IgD-negative memory B cell (primary cell): ENCODE data around the gene FER1L5. TPM values are rescaled to one million over a fixed set of nuclear protein-coding genes. Genes with fewer than 3 reads are reported as not detected.

ENCODE experiments used
- H3K27ac Mint-ChIP-seq, 3 donors: one replicate each; pipeline ENCODE4 v1.8.0; 2020 to 2022; ENCODE audit warnings: mild to moderate bottlenecking in 3 of 3, mixed read lengths in 3 of 3, moderate library complexity in 1 of 3
- H3K27me3 Mint-ChIP-seq: one replicate; pipeline ENCODE4 v1.8.0; 2021; ENCODE audit warnings: mixed read lengths
- H3K36me3 Mint-ChIP-seq: one replicate; pipeline ENCODE4 v1.8.0; 2020; ENCODE audit warnings: mild to moderate bottlenecking, mixed read lengths
- H3K4me1 Mint-ChIP-seq, 3 donors: one replicate each; pipeline ENCODE4 v1.8.0; 2020 to 2022; ENCODE audit warnings: mixed read lengths in 3 of 3, mild to moderate bottlenecking in 1 of 3
- H3K4me3 Mint-ChIP-seq, 4 donors: one replicate each; pipeline ENCODE4 v1.8.0; 2020 to 2022; ENCODE audit warnings: mild to moderate bottlenecking in 4 of 4, mixed read lengths in 4 of 4, moderate library complexity in 3 of 4
- H3K9me3 Mint-ChIP-seq, 3 donors: one replicate each; pipeline ENCODE4 v1.8.0; 2020 to 2021; ENCODE audit warnings: mixed read lengths in 3 of 3, mild to moderate bottlenecking in 1 of 3
- polyA plus RNA-seq: library from polyadenylated mRNA; unstranded; fragments of 300-500 nt; fragmentation: Illumina TruSeq; gene quantifications from one replicate; pipeline ENCODE4 v1.2.3, GENCODE V29; 2021

Gene FER1L5
- polyA plus RNA-seq, 1 donor from 2014 or later, result not detected

- Mint-ChIP-seq H3K27me3 (peaks cover 6% of the 10 kb centered on the region), H3K4me1 (no peaks in the 10 kb centered on the region), H3K4me3 (no peak overlapping the region), H3K36me3 (no peaks in the 10 kb centered on the region), H3K27ac (no peak overlapping the region), H3K9me3 (no peaks in the 10 kb centered on the region)
These were observed 40.7 kb downstream of the FER1L5 start for GRCh38 chr2:96683307-96683706.

GRCh38 chr2:96683972-96684820, 41.6 kb downstream of the FER1L5 start:
- Mint-ChIP-seq H3K4me1 (no peaks in the 10 kb centered on the region), H3K27me3 (peaks cover 6% of the 10 kb centered on the region), H3K4me3 (no peak overlapping the region), H3K9me3 (no peaks in the 10 kb centered on the region), H3K36me3 (no peaks in the 10 kb centered on the region), H3K27ac (peak overlapping the region in 1 of 3 donors; percentile 59)

GRCh38 chr2:96684883-96685576, 42.5 kb downstream of the FER1L5 start:
- H3K27me3 Mint-ChIP-seq, result peaks cover 6% of the 10 kb centered on the region
- H3K27ac Mint-ChIP-seq, result peak overlapping the region in 1 of 3 donors; percentile 67
- no peaks in the 10 kb centered on the region for H3K36me3 Mint-ChIP-seq
- no peak overlapping the region for H3K4me3 Mint-ChIP-seq
- H3K4me1 Mint-ChIP-seq, result no peaks in the 10 kb centered on the region
- H3K9me3 Mint-ChIP-seq, result no peaks in the 10 kb centered on the region

DNA sequence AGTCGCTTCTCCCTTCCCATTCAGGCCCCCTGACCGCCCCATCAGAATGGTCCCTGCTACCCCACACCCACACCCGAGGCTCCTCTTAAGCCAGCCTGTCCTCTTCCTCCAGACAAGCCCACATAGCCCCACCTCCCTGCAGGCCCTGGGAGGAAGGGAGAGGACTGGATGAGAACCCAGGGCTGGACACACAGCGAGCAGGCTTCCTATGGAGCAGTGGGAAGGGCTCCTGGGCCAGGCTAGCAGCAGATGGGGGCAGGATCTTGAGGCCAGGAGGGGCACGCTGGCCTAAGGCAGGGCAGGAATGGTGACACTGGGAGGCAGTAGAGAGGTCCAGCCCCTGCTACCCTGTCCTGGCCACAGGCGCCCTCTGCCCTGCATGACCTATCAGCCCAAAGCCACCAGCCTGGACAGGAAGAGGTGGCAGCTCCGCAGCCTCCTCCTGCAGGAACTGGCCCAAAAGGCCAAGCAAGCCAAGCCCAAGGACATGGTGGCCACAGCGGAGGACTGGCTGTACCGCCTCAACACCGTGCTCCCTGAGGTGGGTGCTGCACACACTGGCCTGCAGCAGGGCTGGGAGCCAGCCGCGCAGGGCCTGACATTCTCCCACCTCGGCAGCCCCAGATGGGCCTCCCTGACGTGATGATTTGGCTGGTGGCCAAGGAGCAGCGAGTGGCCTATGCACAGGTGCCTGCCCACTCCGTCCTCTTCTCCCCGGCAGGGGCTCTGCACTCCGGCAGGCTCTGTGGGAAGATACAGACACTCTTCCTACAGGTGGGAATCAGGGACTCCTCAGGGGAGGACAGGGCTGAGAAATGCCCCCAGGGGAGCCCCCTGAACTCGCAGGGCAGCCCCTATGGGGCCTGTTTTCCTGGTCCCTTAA, 43.3 kb downstream of the FER1L5 start:
- no peak overlapping the region for H3K4me3 Mint-ChIP-seq
- peak overlapping the region in 1 of 3 donors; percentile 67 for H3K27ac Mint-ChIP-seq
- no peaks in the 10 kb centered on the region for H3K9me3 Mint-ChIP-seq
- no peaks in the 10 kb centered on the region for H3K4me1 Mint-ChIP-seq
- H3K36me3 Mint-ChIP-seq, result no peaks in the 10 kb centered on the region
- peaks cover 6% of the 10 kb centered on the region for H3K27me3 Mint-ChIP-seq

DNA sequence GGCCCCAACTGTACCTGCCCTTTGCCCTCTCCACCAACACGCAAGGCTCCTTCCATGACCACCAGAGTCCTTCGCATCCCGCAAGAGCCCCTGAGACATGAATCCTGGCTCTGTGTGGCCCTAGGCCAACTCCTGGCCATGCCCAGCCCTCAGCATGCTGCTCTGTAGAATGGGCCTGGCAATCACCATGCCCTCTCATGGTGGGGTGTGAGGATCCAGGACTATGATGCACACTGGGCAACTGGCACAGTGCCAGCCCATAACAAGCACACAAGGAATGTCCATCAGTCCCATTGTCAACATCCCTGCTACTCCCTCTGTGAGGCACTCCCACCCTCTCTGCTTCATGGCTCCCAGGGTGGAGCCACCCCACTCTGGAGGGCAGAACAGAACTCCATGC, 44.7 kb downstream of the FER1L5 start:
- H3K27me3 Mint-ChIP-seq, result peaks cover 6% of the 10 kb centered on the region
- H3K9me3 Mint-ChIP-seq, result no peaks in the 10 kb centered on the region
- no peak overlapping the region for H3K4me3 Mint-ChIP-seq
- no peaks in the 10 kb centered on the region for H3K4me1 Mint-ChIP-seq
- H3K36me3 Mint-ChIP-seq, result no peaks in the 10 kb centered on the region
- no peak overlapping the region for H3K27ac Mint-ChIP-seq

GRCh38 chr2:96687711-96688640, 45.4 kb downstream of the FER1L5 start:
- peak overlapping the region in 1 of 3 donors; percentile 74 for H3K27ac Mint-ChIP-seq
- no peak overlapping the region for H3K4me3 Mint-ChIP-seq
- H3K9me3 Mint-ChIP-seq, result no peaks in the 10 kb centered on the region
- no peaks in the 10 kb centered on the region for H3K4me1 Mint-ChIP-seq
- no peaks in the 10 kb centered on the region for H3K36me3 Mint-ChIP-seq
- peaks cover 4% of the 10 kb centered on the region for H3K27me3 Mint-ChIP-seq

- H3K27me3 Mint-ChIP-seq, result peaks cover 4% of the 10 kb centered on the region
- H3K36me3 Mint-ChIP-seq, result no peaks in the 10 kb centered on the region
- no peak overlapping the region for H3K4me3 Mint-ChIP-seq
- H3K9me3 Mint-ChIP-seq, result no peaks in the 10 kb centered on the region
- peak overlapping the region in 1 of 3 donors; percentile 74 for H3K27ac Mint-ChIP-seq
- no peaks in the 10 kb centered on the region for H3K4me1 Mint-ChIP-seq
These were observed 46.3 kb downstream of the FER1L5 start for GRCh38 chr2:96688649-96689430.

GRCh38 chr2:96689431-96689991, 46.9 kb downstream of the FER1L5 start:
- peaks cover 2% of the 10 kb centered on the region for H3K27me3 Mint-ChIP-seq

DNA sequence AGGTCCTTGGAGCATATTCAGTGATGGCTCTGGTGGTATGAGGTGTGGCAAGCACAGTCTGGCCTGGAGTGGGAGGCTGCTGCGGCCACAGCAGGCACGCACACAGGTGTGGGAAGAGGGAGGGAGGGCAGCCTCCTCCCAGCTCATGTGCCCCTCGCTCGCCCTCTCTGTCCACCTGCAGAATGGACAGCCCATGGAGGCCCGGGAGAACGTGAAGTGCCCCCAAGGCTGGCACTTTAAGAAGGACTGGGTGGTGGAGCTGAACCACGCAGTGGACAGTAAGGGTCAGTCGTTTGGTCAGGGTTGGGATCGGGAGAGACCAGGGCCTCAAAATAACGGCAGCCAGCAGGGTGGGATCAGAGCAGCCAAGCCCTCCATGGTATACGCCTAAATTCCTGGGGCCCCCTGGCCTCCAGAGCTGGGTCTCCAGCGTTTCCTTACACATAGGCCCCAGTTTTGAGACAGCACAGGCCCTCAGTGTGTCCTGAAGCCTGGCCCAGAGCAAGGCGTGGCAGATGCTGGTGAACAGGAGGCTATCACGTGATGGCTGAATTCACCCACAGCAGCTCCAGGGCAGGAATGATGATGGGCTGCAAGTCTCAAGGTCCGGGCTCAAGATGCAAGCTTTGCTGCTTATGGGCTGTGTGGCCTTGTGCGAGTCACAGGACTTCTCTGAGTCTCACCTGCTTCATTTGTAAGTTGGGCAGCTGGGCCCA, 47.9 kb downstream of the FER1L5 start:
- H3K36me3 Mint-ChIP-seq, result no peaks in the 10 kb centered on the region
- no peak overlapping the region for H3K27ac Mint-ChIP-seq
- H3K4me3 Mint-ChIP-seq, result no peak overlapping the region
- peaks cover 2% of the 10 kb centered on the region for H3K27me3 Mint-ChIP-seq
- no peaks in the 10 kb centered on the region for H3K9me3 Mint-ChIP-seq
- no peaks in the 10 kb centered on the region for H3K4me1 Mint-ChIP-seq

More at GRCh38 chr2:96689431-96689991, 46.9 kb downstream of the FER1L5 start:
- Mint-ChIP-seq H3K4me1 (no peaks in the 10 kb centered on the region), H3K27ac (no peak overlapping the region), H3K9me3 (no peaks in the 10 kb centered on the region), H3K36me3 (no peaks in the 10 kb centered on the region), H3K4me3 (no peak overlapping the region)

GRCh38 chr2:96691022-96691612, 48.6 kb downstream of the FER1L5 start:
- Mint-ChIP-seq H3K4me1 (peaks cover 0 to 2% (median 0%) of the 10 kb centered on the region in 3 donors), H3K36me3 (no peaks in the 10 kb centered on the region), H3K27me3 (peaks cover 2% of the 10 kb centered on the region), H3K4me3 (no peak overlapping the region), H3K9me3 (no peaks in the 10 kb centered on the region), H3K27ac (no peak overlapping the region)

- no peaks in the 10 kb centered on the region for H3K9me3 Mint-ChIP-seq
- H3K27ac Mint-ChIP-seq, result no peak overlapping the region
- H3K27me3 Mint-ChIP-seq, result peaks cover 2% of the 10 kb centered on the region
- H3K4me3 Mint-ChIP-seq, result no peak overlapping the region
- H3K4me1 Mint-ChIP-seq, result peaks cover 0 to 2% (median 0%) of the 10 kb centered on the region in 3 donors
- H3K36me3 Mint-ChIP-seq, result no peaks in the 10 kb centered on the region
These were observed 49.8 kb downstream of the FER1L5 start for GRCh38 chr2:96692094-96692971.
